Mesenteric fat pad (tissue), 1 donor: Measurements from ENCODE around the gene FAM216B. TPM values are rescaled to one million over a fixed set of nuclear protein-coding genes. Genes with fewer than 3 reads are reported as not detected.
"Not testable (repeated sequence)": the region's sequence is repeated elsewhere in the genome, so short reads cannot be mapped to it uniquely, and the experiment has no call there.

Experiments
- DNase-seq: peaks from one replicate; pipeline ENCODE4 v3.0.0-alpha.2; 2020; ENCODE audit warnings: low spot score
- total RNA-seq: library from RNA; stranded (reverse); fragmentation: NEBNext Ultra II Directional; extraction: Animal tissue kit (Norgen Biotek cat#: 25700); gene quantifications from one replicate; pipeline ENCODE4 v1.2.1, GENCODE V29; 2021
- donor health status: DM: yes; HTN: yes; CAD: no.

Gene FAM216B
- total RNA-seq, 1 donor from 2014 or later: not detected

DNA sequence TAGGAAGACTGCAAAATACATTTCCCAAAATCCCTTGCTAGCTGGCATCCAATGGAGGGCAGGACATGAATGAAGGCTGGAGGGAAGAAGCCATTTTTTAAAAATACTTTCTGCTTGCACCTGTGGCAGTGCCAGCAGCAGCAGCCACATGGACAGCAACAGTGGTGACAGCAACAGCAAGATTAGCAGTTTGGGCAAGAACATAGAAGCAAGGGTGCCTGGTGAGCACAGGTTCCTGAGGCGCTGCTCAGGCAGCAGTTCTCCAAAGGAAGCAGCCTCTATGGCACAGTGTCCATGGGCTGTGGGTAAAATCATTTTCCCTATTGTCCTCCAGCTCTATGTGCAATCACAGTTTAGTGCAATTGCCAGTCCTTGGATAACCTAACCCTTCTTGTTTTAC lies 1.3 kb upstream of the FAM216B start:
- no peak for DNase-seq

DNA sequence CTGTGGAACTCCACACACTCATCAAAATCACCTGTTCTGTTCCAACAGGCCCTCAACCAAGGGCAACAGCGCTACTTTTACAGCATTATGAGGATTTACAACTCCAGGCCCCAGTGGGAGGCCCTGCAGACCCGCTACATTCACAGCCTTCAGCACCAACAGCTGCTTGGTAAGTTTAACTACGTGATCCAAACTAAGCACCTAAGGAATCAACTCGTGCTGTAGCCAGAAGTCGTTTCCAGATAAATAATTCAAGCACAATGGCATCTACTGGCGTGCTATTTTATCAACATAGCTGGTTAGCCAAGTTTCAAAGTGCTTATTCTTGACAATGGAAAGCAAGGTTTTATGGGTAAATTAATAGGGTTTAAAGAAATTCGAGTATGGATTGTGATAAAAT lies 5.3 kb downstream of the FAM216B start:
- DNase-seq: no peak

DNA sequence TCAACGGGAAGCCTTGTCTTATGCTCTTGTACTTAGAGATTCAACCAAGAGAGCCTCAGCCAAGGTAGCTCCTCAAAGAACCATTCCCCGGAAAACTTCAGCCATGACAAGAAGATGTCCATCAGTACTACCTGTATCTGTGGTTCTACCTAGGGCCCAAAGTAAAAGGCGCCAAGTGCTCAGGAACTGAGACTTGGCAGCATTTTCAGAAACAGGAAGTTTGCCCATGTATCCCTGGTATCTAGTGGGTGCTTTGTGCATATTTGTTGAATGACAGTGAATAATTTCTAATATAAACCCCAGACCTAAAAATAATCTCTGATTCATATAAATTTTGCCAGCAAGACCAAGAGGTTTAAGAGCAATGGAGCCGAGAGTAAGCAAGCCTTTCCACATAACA lies 7.2 kb downstream of the FAM216B start:
- DNase-seq: no peak

DNA sequence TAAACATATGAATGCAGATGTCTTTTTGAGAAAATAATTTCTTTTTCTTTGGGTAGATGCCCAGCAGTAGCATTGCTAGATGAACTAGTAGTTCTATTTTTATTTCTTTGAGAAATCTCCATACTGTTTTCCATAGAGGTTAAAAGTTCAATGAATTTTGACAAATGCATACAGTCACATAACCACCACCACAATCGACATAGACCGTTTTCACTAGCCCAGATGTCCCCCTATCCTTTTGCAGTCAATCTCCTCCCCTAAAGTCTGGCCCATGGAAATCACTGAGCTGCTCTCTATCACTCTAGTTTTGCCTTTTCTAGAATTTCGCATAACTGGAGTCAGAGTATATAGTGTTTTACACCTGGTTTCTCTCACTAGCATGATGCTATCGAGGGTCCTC lies 10.8 kb downstream of the FAM216B start:
- no peak for DNase-seq

DNA sequence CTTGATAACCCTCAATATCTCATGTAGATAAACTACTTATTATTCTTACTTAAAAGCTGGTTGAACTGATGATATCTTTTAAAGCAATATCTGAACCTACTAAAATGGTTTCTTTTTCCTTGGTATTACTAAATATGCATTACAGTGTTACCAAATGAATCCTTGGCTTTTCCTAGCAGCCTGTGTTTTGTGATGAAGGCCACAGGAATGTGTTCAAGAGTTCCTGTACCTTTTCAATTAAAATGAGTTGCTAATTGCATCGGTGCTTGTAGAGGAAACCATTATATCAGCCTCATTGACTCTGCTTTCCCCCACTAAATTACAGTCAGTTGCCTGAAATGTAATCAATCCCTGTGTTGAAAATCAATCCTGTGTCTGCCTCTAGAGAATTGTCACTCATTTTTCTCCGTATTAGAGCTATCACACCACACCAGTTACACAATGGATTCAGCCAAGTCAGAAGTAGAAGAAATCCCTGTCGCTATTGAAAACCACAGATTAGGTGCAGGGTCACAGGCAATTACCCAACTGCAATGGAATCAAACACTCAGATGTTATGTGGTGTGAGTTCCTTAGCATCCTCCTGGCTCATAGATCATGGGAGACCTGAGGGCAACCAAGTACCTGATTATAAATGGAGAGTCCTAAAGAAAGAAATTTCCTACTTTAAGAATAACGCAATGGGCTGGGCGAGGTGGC lies 13.3 kb downstream of the FAM216B start:
- DNase-seq: no peak

DNA sequence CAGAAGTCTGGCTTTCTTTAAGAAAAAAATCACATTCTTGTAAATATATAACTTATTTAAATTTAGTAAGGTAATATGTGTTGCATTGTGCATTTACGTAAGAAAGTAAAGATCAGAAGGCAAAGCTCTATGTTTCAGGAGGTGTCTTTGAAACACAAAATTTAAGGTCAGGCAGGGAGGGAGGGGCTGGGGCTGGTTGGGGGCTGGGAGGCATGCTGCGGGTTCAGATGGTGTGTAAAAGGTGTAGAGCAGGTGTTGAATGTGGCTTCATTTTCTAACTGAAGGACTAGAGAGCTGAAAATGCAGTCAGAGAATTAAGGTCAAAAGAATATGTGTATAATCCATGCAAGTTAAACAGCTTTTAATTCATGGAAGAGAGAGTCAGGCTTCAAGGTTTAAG lies 14.3 kb downstream of the FAM216B start:
- no peak for DNase-seq

DNA sequence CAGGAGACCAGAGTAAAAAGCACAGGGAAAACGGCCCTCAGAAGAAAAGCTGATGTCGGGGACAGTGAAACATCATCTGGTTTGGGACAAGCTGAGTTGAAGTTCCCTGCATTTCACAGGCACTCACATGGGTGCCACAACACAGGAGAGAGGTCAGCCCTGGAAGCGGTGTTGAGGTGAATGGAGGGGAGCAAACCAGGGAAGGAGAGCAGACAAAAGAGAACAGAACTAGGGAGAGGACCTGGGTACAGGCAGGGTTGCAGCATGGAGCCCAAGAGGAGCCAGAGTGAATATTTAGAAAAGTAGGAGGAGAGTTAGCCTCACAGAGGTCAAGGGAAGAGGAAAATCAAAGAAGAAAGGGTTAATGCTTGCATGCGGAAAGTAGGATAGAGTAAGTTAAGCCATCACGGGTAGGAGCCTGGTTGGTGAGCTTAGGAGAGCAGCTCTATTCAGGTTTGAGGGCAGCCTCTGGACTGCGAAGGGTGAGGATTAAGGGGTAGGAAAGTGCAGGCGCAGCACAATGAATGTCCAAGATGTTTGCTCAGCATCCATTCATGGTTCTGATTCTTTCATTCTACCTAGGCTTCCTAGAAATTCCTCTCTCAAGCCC lies 15.5 kb downstream of the FAM216B start:
- no peak for DNase-seq

DNA sequence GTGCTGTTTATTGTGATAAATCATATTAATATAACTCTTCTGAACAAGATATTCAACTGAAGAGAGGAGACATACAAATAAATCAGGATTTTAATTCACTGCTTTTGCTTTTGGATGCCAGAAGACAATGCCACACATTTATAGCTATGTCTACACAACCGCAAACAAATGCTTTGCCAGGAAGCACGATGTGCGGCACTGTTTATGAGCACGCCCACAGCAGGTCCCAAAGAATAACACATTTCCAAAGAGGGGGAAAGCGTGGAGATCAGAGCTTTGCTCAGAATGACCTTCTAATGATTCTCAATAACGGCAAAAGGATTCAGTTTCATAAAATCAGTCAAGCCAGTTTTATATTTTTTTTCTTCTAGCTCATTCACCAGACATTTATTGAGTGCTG lies 16.7 kb downstream of the FAM216B start:
- DNase-seq: no peak

DNA sequence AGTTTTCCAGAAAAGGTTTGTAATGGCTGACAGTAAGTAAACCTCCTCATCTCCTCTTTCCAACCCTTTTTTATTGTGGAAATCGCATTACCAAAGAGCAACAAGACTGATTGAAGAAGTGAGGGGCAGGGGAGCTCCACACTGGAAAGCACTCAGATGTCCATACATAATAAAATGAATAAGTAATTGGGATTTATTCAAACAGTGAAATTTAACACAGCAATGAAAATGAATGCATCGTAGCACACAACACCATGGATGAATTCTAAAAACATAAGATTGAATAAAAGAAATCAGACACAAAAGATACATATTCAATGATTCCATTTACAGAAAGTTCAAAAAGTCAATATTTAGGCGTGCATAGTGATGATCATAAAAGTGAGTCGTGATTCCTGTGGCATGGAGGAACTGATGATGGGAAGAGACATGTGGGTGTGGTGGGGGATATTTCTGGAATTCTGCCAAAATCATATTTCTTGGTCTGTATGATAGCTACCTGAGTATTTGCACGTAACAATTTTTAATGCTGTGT lies 18.8 kb downstream of the FAM216B start:
- no peak for DNase-seq

DNA sequence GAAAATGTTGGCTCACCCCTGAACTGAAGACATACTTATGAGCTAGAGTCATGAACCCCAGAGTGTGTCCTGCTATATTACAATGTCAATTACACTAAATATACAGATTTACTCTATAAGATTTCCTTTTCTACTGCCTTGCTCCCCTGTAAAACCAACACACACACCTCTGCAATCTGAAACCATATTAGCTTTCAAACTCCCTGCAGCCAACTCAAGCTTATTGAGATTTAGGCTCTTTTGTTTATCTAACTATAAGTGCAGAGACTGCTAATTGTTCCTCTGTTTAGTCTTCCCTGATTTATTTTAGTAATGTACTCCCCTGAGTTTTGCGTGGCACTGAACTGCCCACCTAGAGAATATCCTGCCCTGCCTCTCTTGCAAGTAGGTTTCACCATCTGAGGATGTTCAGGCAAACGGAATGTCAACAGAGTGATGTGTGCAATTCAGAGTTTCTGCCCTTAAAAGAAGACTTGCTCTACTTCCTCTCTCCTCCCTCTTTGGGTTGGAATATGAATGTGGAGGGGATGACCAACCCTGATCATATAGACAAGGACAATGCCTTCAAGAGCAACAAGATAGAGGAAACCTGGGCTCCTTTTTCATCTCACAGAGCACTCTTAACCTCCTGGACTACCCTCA lies 22.3 kb downstream of the FAM216B start:
- DNase-seq: no peak

DNA sequence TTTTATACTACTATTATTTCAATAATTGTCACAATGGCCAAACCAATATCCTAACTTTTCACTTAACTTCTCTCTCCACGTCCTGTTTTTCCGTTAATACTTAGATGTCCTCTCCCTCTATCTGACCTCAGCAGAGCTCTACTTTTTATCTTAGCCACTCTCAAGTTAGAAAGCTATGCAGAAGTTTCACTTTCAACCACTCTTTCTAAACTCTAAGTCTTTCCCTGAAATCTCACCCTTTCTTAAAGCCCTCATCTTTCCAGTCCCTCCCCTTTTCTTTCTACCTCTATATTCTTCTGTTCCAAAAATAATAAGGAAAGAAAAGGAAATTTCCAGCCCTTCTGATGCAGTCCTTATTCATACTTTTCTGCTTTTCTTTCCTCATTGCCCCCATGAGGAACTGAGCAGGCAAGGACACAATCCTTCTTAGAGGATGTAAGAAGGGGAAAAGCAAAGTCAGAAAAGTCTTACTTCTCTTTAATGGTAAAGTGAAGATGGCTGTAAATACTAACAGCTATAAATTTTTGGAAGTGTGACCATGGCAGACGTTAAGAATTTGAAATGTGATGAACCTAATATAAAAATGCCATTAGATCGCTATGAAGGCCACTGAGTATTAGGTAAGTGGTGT lies 23.0 kb downstream of the FAM216B start:
- DNase-seq: no peak

DNA sequence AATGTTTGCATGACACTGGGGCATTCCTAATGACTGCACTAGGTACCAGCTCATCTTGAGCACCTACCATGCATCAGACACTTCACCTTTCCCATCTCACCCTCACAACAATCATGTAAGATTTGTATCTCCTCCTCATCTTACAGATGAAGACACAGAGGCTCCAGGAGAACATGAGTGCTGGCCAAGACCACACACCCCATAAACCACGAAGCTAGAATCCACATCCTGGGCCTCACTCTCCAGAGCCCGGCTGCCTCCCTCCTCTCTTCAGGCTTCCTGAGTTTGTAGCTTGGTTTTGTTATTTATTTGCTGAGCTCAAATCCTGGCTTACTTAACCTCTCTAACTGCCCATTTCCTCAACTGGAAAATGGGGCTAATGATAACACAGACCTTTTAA lies 25.9 kb downstream of the FAM216B start:
- no peak for DNase-seq

DNA sequence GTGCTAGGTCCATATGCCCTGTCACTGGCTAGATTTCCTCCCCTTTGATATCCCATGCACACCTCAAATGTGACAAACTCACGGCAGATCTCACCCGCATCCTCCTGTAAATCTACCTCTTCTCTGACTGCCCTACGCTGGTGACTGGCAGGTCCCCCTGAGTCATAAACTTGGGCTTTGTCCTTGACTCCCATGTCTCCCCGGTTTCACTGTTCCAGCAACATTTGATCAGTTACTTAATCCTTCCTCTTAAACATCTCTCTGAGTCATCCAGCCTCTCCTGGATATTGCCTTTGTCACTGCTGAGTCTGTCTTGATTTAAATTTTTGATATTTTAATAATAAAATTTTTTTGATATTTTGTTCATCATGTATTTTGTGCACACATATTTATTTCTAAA lies 26.5 kb downstream of the FAM216B start:
- DNase-seq: no peak

DNA sequence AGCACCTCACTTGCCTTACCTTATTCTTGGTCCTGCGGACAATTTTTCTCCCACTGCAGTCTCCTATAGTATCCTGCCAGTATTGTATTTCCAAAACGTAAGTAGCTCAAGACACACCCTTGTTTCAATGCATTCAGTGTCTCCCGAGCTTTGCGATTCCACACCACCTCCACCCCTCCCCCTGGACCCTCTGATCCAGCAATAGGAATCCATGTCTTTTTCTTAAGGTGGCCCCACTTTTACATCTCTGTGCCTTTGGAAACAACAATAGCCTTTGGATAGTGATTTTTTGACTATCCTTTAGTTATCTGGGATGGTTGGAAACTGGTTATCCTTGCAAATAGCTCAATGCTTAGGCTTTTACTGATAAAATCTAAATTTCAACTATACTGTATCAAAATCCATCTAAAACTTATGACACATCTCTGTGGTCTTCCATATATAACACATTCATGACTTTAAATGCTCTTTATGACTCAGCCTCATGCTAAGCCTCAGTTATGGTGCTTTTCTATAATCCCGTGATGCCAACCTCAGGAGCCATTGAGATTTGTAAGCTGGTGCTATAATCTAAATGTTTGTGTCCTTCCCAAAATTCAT lies 27.1 kb downstream of the FAM216B start:
- DNase-seq: no peak

DNA sequence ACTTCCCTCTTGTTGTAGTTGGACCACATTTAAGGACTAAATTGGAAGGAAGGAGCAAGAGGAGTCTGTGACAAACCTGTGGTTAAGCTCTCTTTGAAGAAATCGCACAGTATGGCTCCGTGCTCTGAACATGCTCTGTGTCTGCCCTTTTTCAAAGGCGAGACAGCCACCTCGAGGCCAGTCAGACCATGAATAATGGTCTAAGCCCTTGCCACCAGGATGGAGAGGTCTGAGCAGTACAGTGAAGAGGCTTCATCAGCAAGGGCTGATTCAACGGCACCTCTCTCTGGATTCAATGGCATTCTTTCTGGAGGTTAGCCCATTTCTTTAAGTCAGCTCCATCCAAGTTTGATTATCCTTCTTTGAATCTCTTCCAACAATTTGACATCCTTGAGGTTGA lies 30.9 kb downstream of the FAM216B start:
- no peak for DNase-seq

DNA sequence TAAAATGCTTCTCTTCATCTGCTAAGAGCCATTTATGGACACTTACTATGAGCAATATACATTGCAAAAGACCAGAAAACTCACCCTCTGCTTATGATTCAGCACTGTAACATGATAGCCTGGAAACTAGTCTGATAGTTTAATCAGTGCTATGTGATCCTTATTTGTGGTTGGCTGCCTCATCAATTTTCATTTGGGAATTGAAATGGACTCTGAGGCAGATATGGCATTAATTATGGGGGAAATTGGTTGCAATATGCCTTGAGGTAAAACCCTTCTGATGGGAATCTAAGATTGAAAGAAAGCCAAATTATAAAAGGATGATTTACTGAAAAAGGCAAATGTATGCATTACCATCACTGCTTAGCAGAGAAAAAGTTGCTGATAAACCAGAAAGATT lies 33.5 kb downstream of the FAM216B start:
- DNase-seq: no peak

DNA sequence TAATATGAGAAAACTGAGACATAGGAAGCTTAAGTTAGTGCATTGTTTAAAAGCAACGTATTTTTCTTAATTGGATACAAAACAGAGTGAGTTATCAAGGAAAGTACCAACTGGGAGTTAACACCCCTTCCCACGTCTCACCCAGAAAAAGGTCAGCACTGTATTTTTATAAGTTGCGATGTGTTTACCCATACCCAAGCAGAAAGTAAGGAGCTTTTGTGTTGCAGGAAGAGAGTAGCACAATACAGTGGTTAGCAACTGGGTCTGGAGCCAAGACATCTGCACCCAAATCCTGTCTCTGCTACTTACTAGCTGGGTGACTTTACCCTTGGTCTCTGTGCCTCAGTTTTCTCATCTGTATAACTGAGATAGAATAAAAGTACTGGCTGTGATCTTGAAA lies 34.3 kb downstream of the FAM216B start:
- DNase-seq: no peak

DNA sequence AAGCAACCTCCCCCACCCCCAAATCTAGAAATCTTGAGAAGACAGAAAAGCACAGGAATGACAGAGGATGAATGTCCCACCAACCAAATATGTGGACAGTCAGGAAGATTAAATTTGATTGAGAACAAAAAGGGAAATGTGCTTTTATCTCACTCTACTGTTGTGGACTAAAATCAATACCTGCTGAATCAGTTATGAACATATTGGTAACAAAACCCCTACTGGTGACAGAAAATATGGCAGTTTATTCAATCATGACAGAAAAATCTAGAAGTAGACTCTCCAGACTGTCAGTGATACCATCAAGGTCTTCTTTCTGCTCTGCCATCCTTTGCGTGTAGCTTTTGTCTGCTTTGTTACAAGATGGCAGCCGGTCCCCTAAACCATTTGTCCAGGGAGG lies 35.2 kb downstream of the FAM216B start:
- no peak for DNase-seq

DNA sequence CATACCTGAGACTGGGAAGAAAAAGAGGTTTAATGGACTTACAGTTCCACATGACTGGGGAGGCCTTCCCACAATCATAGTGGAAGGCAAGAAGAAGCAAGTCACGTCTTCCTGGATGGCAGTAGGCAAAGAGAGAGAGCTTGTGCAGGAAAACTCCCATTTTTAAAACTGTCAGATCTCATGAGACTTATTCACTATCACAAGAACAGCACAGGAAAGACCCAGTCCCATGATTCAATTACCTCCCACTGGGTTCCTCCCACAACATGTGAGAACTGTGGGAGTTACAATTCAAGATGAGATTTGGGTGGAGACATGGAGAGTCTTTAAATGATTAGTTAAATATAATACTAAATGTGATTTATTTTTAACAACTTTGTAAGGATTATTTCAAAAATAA lies 38.3 kb downstream of the FAM216B start:
- not testable (repeated sequence) for DNase-seq

DNA sequence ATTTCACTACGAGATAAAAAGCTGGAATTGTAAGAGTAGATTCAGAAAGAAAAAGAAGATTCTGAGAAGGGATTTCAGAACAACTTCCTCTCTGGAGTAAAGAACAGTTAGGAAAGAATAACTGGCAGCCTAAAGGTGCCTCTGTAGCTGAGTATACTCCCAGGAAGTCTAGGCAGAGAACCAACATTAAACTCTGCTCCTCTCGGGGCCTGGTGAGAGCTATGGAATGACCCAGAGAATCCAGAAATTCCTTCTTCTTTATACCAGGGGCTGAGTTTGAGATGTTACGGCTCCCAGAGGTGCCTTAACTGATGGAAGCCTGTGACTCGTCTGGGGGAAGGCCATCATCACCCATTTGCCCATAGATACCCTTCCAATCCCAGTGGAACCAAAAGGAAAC lies 39.1 kb downstream of the FAM216B start:
- no peak for DNase-seq

DNA sequence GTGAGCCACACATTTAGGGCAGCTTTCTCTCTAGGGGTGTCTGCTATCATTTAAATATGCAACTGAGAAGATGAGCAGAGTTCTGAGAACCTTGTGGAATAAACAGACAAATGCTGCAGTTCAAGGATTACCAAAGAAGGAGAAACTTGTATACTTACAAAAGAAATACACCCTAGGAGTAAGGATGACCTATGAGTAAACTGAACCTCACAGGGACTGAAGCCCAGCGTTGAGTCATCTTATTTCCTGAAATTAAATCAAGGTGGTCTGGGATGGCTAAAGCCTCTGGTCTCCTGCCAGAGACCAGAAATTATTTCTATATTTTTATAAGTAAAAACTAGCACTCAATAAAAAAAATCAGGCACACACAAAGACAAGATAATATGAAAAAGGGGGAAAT lies 40.1 kb downstream of the FAM216B start:
- DNase-seq: no peak
